ENCODE results near the gene LRRC30.

Gene LRRC30

GRCh38 chr18:7237673-7238272, 6.9 kb downstream of the LRRC30 start:
- DNase-seq (ENCODE audit: low spot score), result no peak

- no peak for DNase-seq (ENCODE audit: low spot score)
Measured at GRCh38 chr18:7242926-7243325, 12.0 kb downstream of the LRRC30 start.

- no peak for DNase-seq (ENCODE audit: low spot score)
Measured at GRCh38 chr18:7248877-7249276, 18.0 kb downstream of the LRRC30 start.

GRCh38 chr18:7254163-7254562, 23.3 kb downstream of the LRRC30 start:
- no peak for DNase-seq (ENCODE audit: low spot score)

- DNase-seq (ENCODE audit: low spot score), result no peak
Measured at GRCh38 chr18:7255054-7255453, 24.2 kb downstream of the LRRC30 start.

GRCh38 chr18:7255643-7256042, 24.8 kb downstream of the LRRC30 start:
- DNase-seq (ENCODE audit: low spot score), result no peak

- DNase-seq (ENCODE audit: low spot score), result no peak
Measured at GRCh38 chr18:7256618-7257425, 25.9 kb downstream of the LRRC30 start.

GRCh38 chr18:7257426-7257740, 26.5 kb downstream of the LRRC30 start:
- no peak for DNase-seq (ENCODE audit: low spot score)

- no peak for DNase-seq (ENCODE audit: low spot score)
Measured at GRCh38 chr18:7259475-7259874, 28.6 kb downstream of the LRRC30 start.

GRCh38 chr18:7261199-7261598, 30.3 kb downstream of the LRRC30 start:
- DNase-seq (ENCODE audit: low spot score), result no peak

GRCh38 chr18:7267973-7268372, 37.1 kb downstream of the LRRC30 start:
- DNase-seq (ENCODE audit: low spot score), result no peak

GRCh38 chr18:7269942-7270341, 39.1 kb downstream of the LRRC30 start:
- DNase-seq (ENCODE audit: low spot score), result no peak

GRCh38 chr18:7272311-7273049, 41.6 kb downstream of the LRRC30 start:
- peak; percentile 79 for DNase-seq (ENCODE audit: low spot score)

GRCh38 chr18:7273301-7273921, 42.5 kb downstream of the LRRC30 start:
- peak; percentile 39 for DNase-seq (ENCODE audit: low spot score)

- no peak for DNase-seq (ENCODE audit: low spot score)
Measured at GRCh38 chr18:7281579-7281978, 50.7 kb downstream of the LRRC30 start.
